Osteocyte (in vitro differentiated cells): ENCODE results near the gene COL17A1. TPM values are rescaled to one million over a fixed set of nuclear protein-coding genes. Genes with fewer than 3 reads are reported as not detected.

Experiments used
- DNase-seq: peaks from one replicate; pipeline ENCODE4 v3.0.0; 2021; ENCODE audit warnings: mixed read lengths; ENCODE audit not compliant: unreplicated experiment; ENCODE audit errors: extremely low spot score
- H3K27ac Mint-ChIP-seq: one replicate; pipeline ENCODE4 v1.8.0; 2021; ENCODE audit warnings: mild to moderate bottlenecking, mixed read lengths; ENCODE audit not compliant: unreplicated experiment
- H3K27me3 Mint-ChIP-seq: one replicate; pipeline ENCODE4 v1.8.0; 2021; ENCODE audit warnings: mixed read lengths; ENCODE audit not compliant: unreplicated experiment
- H3K36me3 Mint-ChIP-seq: one replicate; pipeline ENCODE4 v1.8.0; 2021; ENCODE audit warnings: mixed read lengths; ENCODE audit not compliant: unreplicated experiment
- H3K4me1 Mint-ChIP-seq: one replicate; pipeline ENCODE4 v1.8.0; 2021; ENCODE audit warnings: mixed read lengths; ENCODE audit not compliant: unreplicated experiment
- H3K4me3 Mint-ChIP-seq: one replicate; pipeline ENCODE4 v1.8.0; 2021; ENCODE audit warnings: mild to moderate bottlenecking, moderate library complexity, mixed read lengths; ENCODE audit not compliant: unreplicated experiment
- H3K9me3 Mint-ChIP-seq: one replicate; pipeline ENCODE4 v1.8.0; 2021; ENCODE audit warnings: mixed read lengths; ENCODE audit not compliant: unreplicated experiment
- total RNA-seq: library from RNA; stranded (reverse); gene quantifications from 2 replicates; pipeline ENCODE4 v1.2.1, GENCODE V29; 2021
- TF ChIP-seq, protein P1 (sequence below): fragments of 200-600 bp; sonication (generic); IDR thresholded peaks from 2 replicates; pipeline ENCODE4 v1.5.0; 2021; ENCODE audit warnings: antibody characterized with exemption, mild to moderate bottlenecking, moderate library complexity

COL17A1 gene
- total RNA-seq, 1 donor from 2014 or later = not detected

- Mint-ChIP-seq H3K4me3 (no peak overlapping the region), H3K27me3 (no peaks in the 10 kb centered on the region), H3K27ac (no peak overlapping the region)
These were observed 95.1 kb downstream of the COL17A1 start for GRCh38 chr10:103990531-103990930.

GRCh38 chr10:103990121-103990520 is 95.6 kb downstream of the COL17A1 start:
- Mint-ChIP-seq H3K4me3 (no peak overlapping the region), H3K36me3 (peaks cover 21% of the 10 kb centered on the region), H3K27ac (no peak overlapping the region), H3K27me3 (no peaks in the 10 kb centered on the region), H3K4me1 (peaks cover 29% of the 10 kb centered on the region), H3K9me3 (no peaks in the 10 kb centered on the region)
- DNase-seq = no peak
- TF ChIP-seq, protein P1, sequence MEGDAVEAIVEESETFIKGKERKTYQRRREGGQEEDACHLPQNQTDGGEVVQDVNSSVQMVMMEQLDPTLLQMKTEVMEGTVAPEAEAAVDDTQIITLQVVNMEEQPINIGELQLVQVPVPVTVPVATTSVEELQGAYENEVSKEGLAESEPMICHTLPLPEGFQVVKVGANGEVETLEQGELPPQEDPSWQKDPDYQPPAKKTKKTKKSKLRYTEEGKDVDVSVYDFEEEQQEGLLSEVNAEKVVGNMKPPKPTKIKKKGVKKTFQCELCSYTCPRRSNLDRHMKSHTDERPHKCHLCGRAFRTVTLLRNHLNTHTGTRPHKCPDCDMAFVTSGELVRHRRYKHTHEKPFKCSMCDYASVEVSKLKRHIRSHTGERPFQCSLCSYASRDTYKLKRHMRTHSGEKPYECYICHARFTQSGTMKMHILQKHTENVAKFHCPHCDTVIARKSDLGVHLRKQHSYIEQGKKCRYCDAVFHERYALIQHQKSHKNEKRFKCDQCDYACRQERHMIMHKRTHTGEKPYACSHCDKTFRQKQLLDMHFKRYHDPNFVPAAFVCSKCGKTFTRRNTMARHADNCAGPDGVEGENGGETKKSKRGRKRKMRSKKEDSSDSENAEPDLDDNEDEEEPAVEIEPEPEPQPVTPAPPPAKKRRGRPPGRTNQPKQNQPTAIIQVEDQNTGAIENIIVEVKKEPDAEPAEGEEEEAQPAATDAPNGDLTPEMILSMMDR = no peak

More at GRCh38 chr10:103990531-103990930, 95.1 kb downstream of the COL17A1 start:
- no peak for DNase-seq
- Mint-ChIP-seq H3K9me3 (no peaks in the 10 kb centered on the region), H3K4me1 (peaks cover 25% of the 10 kb centered on the region), H3K36me3 (peaks cover 22% of the 10 kb centered on the region)
- TF ChIP-seq, protein P1 = no peak

DNA sequence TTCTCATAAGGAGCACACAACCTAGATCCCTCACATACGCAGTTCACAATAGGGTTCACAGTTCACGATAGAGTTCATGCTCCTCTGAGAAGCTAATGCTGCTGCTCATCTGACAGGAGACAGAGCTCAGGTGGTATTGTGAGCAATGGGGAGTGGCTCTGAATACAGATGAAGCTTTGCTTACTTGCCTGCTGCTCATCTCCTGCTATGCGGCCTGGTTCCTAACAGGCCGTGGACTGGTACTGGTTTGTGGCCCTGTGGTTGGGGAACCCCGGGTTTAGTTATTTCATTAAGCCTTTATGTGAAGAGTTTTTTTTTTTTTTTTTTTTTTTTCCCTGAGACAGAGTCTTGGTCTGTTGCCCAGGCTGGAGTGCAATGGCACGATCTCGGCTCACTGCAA is 99.3 kb downstream of the COL17A1 start:
- peaks cover 56% of the 10 kb centered on the region for H3K4me1 Mint-ChIP-seq
- no peaks in the 10 kb centered on the region for H3K27me3 Mint-ChIP-seq
- no peak overlapping the region for H3K27ac Mint-ChIP-seq
- no peak for DNase-seq
- H3K9me3 Mint-ChIP-seq = peaks cover 6% of the 10 kb centered on the region
- no peaks in the 10 kb centered on the region for H3K36me3 Mint-ChIP-seq
- H3K4me3 Mint-ChIP-seq = no peak overlapping the region
- TF ChIP-seq, protein P1 = no peak

- TF ChIP-seq, protein P1 = no peak
- no peak overlapping the region for H3K27ac Mint-ChIP-seq
- H3K9me3 Mint-ChIP-seq = peaks cover 6% of the 10 kb centered on the region
- no peaks in the 10 kb centered on the region for H3K27me3 Mint-ChIP-seq
- no peak for DNase-seq
- no peaks in the 10 kb centered on the region for H3K36me3 Mint-ChIP-seq
- H3K4me1 Mint-ChIP-seq = peaks cover 60% of the 10 kb centered on the region
- H3K4me3 Mint-ChIP-seq = no peak overlapping the region
These were observed 100.0 kb downstream of the COL17A1 start for GRCh38 chr10:103985726-103986125.

GRCh38 chr10:103983367-103983911 is 102.2 kb downstream of the COL17A1 start:
- H3K27me3 Mint-ChIP-seq = no peaks in the 10 kb centered on the region
- TF ChIP-seq, protein P1 = no peak
- no peak for DNase-seq
- H3K9me3 Mint-ChIP-seq = peaks cover 6% of the 10 kb centered on the region
- no peak overlapping the region for H3K4me3 Mint-ChIP-seq
- peaks cover 56% of the 10 kb centered on the region for H3K4me1 Mint-ChIP-seq
- H3K27ac Mint-ChIP-seq = peak overlapping the region; percentile 70
- no peaks in the 10 kb centered on the region for H3K36me3 Mint-ChIP-seq
